ENCODE data around the gene GFPT1.
"Not testable (repeated sequence)": the region's sequence is repeated elsewhere in the genome, so short reads cannot be mapped to it uniquely, and the experiment has no call there.

The GFPT1 gene

DNA sequence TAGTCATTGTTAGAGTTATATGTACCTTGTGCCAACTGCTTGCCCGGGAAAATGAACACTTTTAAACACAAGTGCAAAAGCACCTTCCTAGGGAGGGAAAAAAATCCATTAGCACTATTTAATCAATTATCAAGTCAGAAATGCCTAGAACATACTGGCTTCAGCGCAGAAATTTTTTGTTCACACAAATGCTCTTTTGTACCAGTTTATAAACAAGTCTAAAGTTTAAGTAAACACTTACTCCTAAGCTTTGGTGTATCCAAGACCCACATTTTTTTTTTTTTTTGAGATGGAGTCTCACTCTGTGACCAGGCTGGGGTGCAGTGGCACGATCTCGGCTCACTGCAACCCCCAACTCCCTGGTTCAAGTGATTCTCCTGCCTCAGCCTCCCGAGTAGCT lies 30.6 kb downstream of the GFPT1 start:
- TF ChIP-seq, protein P1, sequence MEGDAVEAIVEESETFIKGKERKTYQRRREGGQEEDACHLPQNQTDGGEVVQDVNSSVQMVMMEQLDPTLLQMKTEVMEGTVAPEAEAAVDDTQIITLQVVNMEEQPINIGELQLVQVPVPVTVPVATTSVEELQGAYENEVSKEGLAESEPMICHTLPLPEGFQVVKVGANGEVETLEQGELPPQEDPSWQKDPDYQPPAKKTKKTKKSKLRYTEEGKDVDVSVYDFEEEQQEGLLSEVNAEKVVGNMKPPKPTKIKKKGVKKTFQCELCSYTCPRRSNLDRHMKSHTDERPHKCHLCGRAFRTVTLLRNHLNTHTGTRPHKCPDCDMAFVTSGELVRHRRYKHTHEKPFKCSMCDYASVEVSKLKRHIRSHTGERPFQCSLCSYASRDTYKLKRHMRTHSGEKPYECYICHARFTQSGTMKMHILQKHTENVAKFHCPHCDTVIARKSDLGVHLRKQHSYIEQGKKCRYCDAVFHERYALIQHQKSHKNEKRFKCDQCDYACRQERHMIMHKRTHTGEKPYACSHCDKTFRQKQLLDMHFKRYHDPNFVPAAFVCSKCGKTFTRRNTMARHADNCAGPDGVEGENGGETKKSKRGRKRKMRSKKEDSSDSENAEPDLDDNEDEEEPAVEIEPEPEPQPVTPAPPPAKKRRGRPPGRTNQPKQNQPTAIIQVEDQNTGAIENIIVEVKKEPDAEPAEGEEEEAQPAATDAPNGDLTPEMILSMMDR (IDR thresholded peaks at IDR 0.05; ENCODE audit: low read length, missing control alignments), result no peak
- H3K4me3 ChIP-seq (replicated peaks; ENCODE audit: low read depth, low read length), result no peak overlapping the region
- DNase-seq (ENCODE audit: low read depth), result no peak

DNA sequence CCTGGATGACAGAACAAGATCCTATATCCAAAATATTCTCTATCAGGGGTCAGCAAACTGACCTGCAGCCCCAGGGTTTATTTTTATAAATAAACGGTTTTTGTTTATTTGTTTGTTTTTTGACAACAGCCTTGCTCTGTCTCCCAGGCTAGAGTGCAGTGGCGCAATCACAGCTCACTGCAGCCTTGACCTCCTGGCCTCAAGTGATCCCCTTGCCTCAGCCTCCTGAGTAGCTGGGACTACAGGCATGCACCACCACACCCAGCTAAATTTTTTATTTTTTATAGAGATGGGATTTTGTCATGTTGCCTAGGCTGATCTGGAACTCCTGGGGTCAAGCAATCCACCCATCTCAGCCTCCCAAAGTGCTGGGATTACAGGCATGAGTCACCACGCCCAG lies 32.1 kb downstream of the GFPT1 start:
- H3K4me3 ChIP-seq (replicated peaks; ENCODE audit: low read depth, low read length); DNase-seq (ENCODE audit: low read depth): not testable (repeated sequence)

DNA sequence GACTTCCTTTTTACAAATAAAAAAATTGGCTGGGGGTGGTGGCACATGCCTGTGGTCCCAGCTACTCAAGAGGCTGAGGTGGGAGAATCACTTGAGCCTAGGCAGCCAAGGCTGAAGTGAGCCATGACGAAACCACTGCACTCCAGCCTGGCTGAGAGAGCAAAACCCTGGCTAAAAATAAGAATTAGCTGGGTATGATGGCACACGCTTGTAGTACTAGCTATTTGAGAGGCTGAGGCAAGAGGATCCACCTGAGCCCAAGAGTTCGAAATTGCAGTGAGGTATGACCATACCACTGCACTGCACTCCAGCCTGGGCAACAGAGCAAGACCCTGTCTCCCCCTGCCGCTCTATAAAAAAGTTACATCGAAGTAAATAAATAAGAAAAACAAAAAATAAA lies 33.7 kb downstream of the GFPT1 start:
- TF ChIP-seq, protein P1 (IDR thresholded peaks at IDR 0.05; ENCODE audit: low read length, missing control alignments), result no peak
- no peak for DNase-seq (ENCODE audit: low read depth)
- no peak overlapping the region for H3K4me3 ChIP-seq (replicated peaks; ENCODE audit: low read depth, low read length)

DNA sequence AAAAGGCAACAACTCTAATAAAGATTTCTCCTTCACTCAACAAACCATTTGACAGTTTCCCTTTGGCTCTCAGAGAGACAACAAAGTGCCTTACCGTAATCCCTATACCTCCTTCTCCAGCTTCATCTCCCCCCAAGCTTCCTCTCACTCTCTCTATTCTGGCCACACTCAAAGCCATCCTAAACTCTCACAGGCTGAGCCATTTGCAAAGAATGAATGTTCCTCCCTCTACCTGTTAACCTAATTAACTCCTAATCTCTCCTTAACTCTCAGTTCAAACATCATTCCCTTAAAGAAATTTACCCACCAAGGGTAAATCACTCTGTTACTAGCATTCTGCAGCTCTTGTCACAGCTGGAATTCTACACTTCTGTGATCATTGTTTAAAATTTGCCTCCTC lies 38.2 kb downstream of the GFPT1 start:
- no peak overlapping the region for H3K4me3 ChIP-seq (replicated peaks; ENCODE audit: low read depth, low read length)
- no peak for DNase-seq (ENCODE audit: low read depth)
- TF ChIP-seq, protein P1 (IDR thresholded peaks at IDR 0.05; ENCODE audit: low read length, missing control alignments), result no peak

DNA sequence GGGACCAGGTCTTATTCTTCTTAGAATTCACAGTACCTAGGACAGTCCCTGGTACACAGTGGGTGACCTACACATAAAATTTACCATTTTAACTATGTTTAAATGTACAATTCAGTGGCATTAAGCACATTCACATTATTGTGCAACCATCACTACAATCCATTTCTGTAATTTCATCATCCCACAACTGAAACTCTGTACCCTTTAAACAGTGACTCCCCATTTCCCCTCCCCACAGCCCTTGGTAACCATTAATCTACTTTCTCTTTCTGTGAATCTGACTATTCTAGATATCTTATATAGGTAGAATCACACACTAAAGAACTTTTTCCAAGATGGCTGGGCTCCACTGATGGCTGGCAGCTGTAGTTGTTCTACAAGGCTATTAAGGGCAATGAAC lies 41.6 kb downstream of the GFPT1 start:
- TF ChIP-seq, protein P1 (IDR thresholded peaks at IDR 0.05; ENCODE audit: low read length, missing control alignments), result no peak
- DNase-seq (ENCODE audit: low read depth), result peak; percentile 50
- H3K4me3 ChIP-seq (replicated peaks; ENCODE audit: low read depth, low read length), result no peak overlapping the region

DNA sequence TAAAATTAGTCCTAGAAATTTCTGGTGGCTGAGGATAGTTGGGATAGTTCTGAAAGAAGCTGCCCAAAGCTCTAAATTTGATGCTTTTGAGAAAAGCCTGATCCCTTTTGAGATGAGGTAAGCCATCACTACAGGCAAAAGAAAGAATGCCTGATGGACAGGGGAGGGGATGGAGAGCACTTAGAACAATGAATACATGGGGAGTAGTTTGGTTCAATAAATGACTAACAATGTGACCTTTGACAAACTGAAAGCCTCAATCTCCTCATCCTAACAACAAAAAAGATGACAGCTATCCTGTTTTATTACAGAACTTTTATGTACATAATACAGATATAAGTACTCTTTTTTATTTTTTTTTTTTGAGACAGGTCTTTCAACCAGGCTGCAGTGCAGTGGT lies 42.7 kb downstream of the GFPT1 start:
- TF ChIP-seq, protein P1 (IDR thresholded peaks at IDR 0.05; ENCODE audit: low read length, missing control alignments), result no peak
- H3K4me3 ChIP-seq (replicated peaks; ENCODE audit: low read depth, low read length), result no peak overlapping the region
- DNase-seq (ENCODE audit: low read depth), result no peak

DNA sequence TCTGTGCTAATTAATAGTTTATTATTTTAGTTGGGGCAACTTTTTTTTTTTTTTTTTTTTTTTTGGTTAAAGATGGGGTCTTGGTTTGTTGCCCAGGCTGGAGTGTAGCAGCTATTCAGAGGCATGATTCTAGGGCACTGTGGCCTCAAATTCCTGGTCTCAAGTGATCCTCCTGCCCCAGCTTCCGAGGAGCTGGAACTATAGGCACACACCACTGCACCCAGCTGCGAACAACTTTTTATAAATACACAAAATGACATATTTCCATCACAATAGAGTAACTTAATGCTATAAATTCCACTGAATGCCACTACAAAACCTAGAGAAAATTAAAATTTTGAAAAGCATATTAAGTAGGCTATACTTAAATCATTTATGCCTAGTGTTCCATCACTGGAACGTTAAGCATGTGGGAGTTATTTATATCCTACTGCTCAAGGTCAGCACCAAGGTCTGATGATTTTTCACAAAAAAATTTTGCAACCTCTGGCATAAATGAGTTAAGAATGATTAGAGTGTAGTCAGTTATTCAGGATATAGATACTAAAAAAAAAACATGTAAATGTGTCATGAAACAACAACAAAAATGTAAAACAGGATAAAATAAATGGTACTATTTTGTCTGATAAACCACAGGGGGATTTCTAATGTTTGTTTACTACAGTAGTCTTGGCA lies 46.8 kb downstream of the GFPT1 start:
- peak; percentile 60 for DNase-seq (ENCODE audit: low read depth)
- TF ChIP-seq, protein P1 (IDR thresholded peaks at IDR 0.05; ENCODE audit: low read length, missing control alignments), result no peak
- H3K4me3 ChIP-seq (replicated peaks; ENCODE audit: low read depth, low read length), result no peak overlapping the region

Data from fibroblast of pulmonary artery (primary cell).